Uterus (tissue), 2 donors: Measurements from ENCODE around the gene RPS15.

ENCODE experiments used
- CTCF ChIP-seq, 4 experiments: fragments of 200-600 bp in 2 of 4; fragments of 450-650 bp in 2 of 4; sonication (generic) in 2 of 4; IDR thresholded peaks; one replicate each; pipeline ENCODE4 v1.5.1; 2016 to 2019; ENCODE audit warnings: antibody characterized with exemption in 4 of 4, mild to moderate bottlenecking in 2 of 4, moderate library complexity in 1 of 4
- POLR2A ChIP-seq, 2 donors: fragments of 450-650 bp; IDR thresholded peaks; one replicate each; pipeline ENCODE4 v1.6.1; 2016; ENCODE audit warnings: antibody characterized with exemption in 2 of 2, mild to moderate bottlenecking in 1 of 2, moderate library complexity in 1 of 2

GRCh38 chr19:1402411-1403070, 35.7 kb upstream of the RPS15 start:
- TF ChIP-seq POLR2A (IDR thresholded peaks at IDR 0.05) = no peak
- TF ChIP-seq CTCF (IDR thresholded peaks at IDR 0.05) = no peak
